ENCODE measurements around the gene HK1.

Gene HK1

GRCh38 chr10:69352569-69353264, 74.4 kb downstream of the HK1 start:
- DNase-seq = no peak

GRCh38 chr10:69353977-69354635, 75.8 kb downstream of the HK1 start:
- DNase-seq = no peak

- no peak for DNase-seq
These were observed 77.9 kb downstream of the HK1 start for GRCh38 chr10:69356187-69356586.

GRCh38 chr10:69358148-69358795, 80.0 kb downstream of the HK1 start:
- DNase-seq = no peak

- no peak for DNase-seq
These were observed 80.9 kb downstream of the HK1 start for GRCh38 chr10:69359148-69359547.

- DNase-seq = no peak
These were observed 81.3 kb downstream of the HK1 start for GRCh38 chr10:69359594-69359993.

GRCh38 chr10:69360485-69361302, 82.4 kb downstream of the HK1 start:
- DNase-seq = no peak

GRCh38 chr10:69361303-69361614, 83.0 kb downstream of the HK1 start:
- no peak for DNase-seq

GRCh38 chr10:69362471-69362954, 84.2 kb downstream of the HK1 start:
- DNase-seq = no peak

GRCh38 chr10:69363666-69364065, 85.4 kb downstream of the HK1 start:
- DNase-seq = no peak

- DNase-seq = no peak
These were observed 86.1 kb downstream of the HK1 start for GRCh38 chr10:69364232-69364940.

- DNase-seq = no peak
These were observed 88.4 kb downstream of the HK1 start for GRCh38 chr10:69366738-69367137.

GRCh38 chr10:69367469-69367868, 89.2 kb downstream of the HK1 start:
- DNase-seq = no peak

GRCh38 chr10:69372126-69372980, 94.1 kb downstream of the HK1 start:
- no peak for DNase-seq

GRCh38 chr10:69374242-69374641, 95.9 kb downstream of the HK1 start:
- no peak for DNase-seq

GRCh38 chr10:69374931-69375306, 96.6 kb downstream of the HK1 start:
- DNase-seq = no peak

- no peak for DNase-seq
These were observed 97.2 kb downstream of the HK1 start for GRCh38 chr10:69375307-69376151.

GRCh38 chr10:69376662-69377061, 98.4 kb downstream of the HK1 start:
- DNase-seq = no peak

- no peak for DNase-seq
These were observed 98.9 kb downstream of the HK1 start for GRCh38 chr10:69377191-69377590.

- DNase-seq = no peak
These were observed 99.6 kb downstream of the HK1 start for GRCh38 chr10:69377933-69378332.

GRCh38 chr10:69379800-69380199, 101.5 kb downstream of the HK1 start:
- DNase-seq = no peak
